ENCODE measurements around the gene HECTD1.

HECTD1 gene

DNA sequence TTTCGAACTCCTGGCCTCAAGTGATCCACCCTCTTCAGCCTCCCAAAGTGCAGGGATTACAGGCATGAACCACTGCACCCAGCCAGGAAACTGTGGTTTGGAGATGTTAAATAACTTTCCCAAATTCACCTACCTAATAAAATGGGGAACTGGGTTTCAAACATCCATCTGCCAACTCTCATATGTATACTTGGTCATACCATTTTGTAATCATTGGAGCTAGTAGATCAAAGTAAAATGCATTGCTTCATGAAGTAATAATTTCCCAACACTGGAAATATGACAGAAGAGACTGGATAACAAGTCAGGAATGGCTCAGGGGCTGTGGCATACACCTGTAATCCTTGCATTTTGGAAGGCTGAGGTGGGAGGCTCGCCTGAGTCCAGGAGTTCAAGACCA, 5.3 kb upstream of the HECTD1 start:
- H4K20me1 ChIP-seq: no peaks in the 10 kb centered on the region
- H3K36me3 ChIP-seq: no peaks in the 10 kb centered on the region
- 0 out of 22 replicates have a peak overlapping the region, but pooled peaks of 1 of the 11 experiments have one; percentile 3 for H3K4me2 ChIP-seq
- no peak overlapping the region for H3K27ac ChIP-seq
- no peak for TF ChIP-seq Cebpa-rat (IDR thresholded peaks at IDR 0.05)
- no peaks in the 10 kb centered on the region for H3K27me3 ChIP-seq
- H3K4me3 ChIP-seq: no peak overlapping the region
- peaks cover 13 to 19% (median 14%) of the 10 kb centered on the region in 10 experiments for H3K4me1 ChIP-seq
- no peak overlapping the region for H3K9ac ChIP-seq
- H3K9me3 ChIP-seq (replicated peaks in 1 of 11): no peaks in the 10 kb centered on the region

- Histone ChIP-seq H4K20me1 (peaks cover 17 to 27% (median 23%) of the 10 kb centered on the region in 11 experiments; a peak in 20 of 22 replicates), H3K9ac (no peak overlapping the region), H3K4me1 (peaks cover 13 to 27% (median 23%) of the 10 kb centered on the region in 10 experiments), H3K4me2 (peak overlapping the region in 10 of 11 experiments; percentile 71 to 93 (median 83); a peak in 17 of 22 replicates), H3K27me3 (no peaks in the 10 kb centered on the region), H3K4me3 (no peak overlapping the region), H3K36me3 (peaks cover 0 to 10% (median under 1%) of the 10 kb centered on the region in 11 experiments; a peak in 4 of 22 replicates), H3K9me3 (replicated peaks in 1 of 11) (no peaks in the 10 kb centered on the region), H3K27ac (peak overlapping the region in 1 of 11 experiments; percentile 99; a peak in 1 of 22 replicates)
- no peak for TF ChIP-seq Cebpa-rat (IDR thresholded peaks at IDR 0.05)
Observed at GRCh38 chr14:31209605-31210004, 2.0 kb upstream of the HECTD1 start.

DNA sequence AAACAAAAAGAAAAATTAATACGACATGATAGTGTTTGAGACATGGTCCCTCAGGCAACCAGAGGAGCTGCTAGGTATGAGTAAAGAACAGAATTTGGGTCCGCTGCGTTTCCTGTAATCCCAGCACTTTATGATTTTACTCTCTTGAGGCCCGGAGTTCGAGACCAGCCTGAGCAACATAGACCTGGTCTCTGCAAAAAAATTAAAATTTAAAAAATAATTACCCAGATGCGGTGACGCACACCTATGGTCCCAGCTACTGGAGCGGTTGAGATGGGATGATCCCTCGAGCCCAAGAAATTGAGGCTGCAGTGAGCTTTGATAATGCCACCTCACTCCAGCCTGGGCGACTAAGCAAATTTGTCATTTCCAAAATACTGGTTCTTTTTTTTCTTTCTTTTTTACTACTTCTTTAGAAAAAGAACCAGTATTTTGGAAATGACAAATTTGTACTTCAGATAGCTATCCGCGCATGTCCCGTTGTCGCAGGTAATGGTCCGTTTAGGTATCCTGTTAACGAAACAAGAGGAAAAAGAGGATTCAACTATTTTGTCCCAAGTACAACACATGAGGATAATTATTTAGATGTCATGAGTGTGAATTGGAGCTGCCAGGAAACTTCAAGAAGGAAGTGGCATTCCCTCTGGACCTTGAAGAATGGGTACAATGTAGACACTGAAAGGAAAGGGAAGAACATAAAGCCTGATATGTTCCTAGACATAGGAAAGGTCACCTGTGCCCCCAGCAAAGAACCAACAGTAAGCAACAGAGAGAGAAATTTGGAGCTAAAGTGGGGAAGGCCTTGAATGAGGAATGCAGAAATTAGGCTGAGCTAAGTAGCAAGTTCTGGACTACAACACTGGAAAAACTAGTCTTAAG, 1.2 kb upstream of the HECTD1 start:
- Histone ChIP-seq H3K9me3 (replicated peaks in 1 of 11) (peaks cover 0 to 5% (median 0%) of the 10 kb centered on the region in 11 experiments; a peak in 2 of 22 replicates), H3K36me3 (peaks cover 0 to 18% (median 8%) of the 10 kb centered on the region in 11 experiments; a peak in 14 of 22 replicates), H3K4me1 (peaks cover 13 to 27% (median 23%) of the 10 kb centered on the region in 10 experiments), H3K27me3 (no peaks in the 10 kb centered on the region), H3K9ac (peak overlapping the region; percentile 95 to 100 (median 100)), H3K27ac (peak overlapping the region; percentile 97 to 100 (median 99)), H3K4me3 (peak overlapping the region; percentile 72 to 96 (median 94)), H4K20me1 (peaks cover 17 to 35% (median 29%) of the 10 kb centered on the region in 11 experiments; a peak in 20 of 22 replicates), H3K4me2 (peak overlapping the region; percentile 71 to 93 (median 82))
- no peak for TF ChIP-seq Cebpa-rat (IDR thresholded peaks at IDR 0.05)

DNA sequence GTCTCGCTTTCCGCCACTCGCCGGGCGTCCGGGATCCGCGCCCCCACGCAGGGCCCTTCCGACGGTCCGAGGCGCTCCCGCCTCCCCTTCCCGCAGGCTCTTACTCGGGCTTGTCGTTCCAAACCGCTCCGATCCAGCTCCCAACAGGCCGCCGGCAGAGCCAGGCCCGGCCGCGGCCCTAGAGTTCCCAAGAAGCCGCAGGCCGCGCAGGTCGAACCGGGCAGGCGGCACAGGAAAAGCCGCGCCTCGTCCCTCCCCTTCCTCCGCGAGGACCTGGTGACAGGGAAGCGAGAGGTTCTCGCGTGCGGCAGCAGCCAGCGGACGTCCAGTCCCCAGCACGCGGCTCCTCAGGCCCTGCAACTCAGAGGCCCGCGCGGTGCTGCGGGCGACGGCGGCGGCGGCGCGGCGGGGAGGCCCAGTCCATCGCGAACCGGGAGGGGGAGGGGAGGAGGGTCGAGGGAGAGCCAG, 272 bp downstream of the HECTD1 start:
- Histone ChIP-seq H3K4me1 (peaks cover 13 to 29% (median 23%) of the 10 kb centered on the region in 10 experiments), H3K9me3 (replicated peaks in 1 of 11) (peaks cover 0 to 5% (median 0%) of the 10 kb centered on the region in 11 experiments; a peak in 2 of 22 replicates), H3K4me3 (peak overlapping the region; percentile 72 to 96 (median 94)), H3K4me2 (peak overlapping the region; percentile 73 to 99 (median 89)), H3K27me3 (no peaks in the 10 kb centered on the region), H3K27ac (peak overlapping the region; percentile 97 to 100 (median 99)), H4K20me1 (peaks cover 27 to 47% (median 42%) of the 10 kb centered on the region in 11 experiments; a peak in 20 of 22 replicates), H3K36me3 (peaks cover 12 to 31% (median 20%) of the 10 kb centered on the region in 11 experiments; a peak in 21 of 22 replicates), H3K9ac (peak overlapping the region; percentile 95 to 100 (median 100))
- no peak for TF ChIP-seq Cebpa-rat (IDR thresholded peaks at IDR 0.05)

- peak overlapping the region; percentile 73 to 99 (median 89) for H3K4me2 ChIP-seq
- H3K9me3 ChIP-seq (replicated peaks in 1 of 11): peaks cover 0 to 5% (median 0%) of the 10 kb centered on the region in 11 experiments; a peak in 2 of 22 replicates
- H4K20me1 ChIP-seq: peaks cover 33 to 53% (median 48%) of the 10 kb centered on the region in 11 experiments; a peak in 20 of 22 replicates
- peak overlapping the region; percentile 95 to 100 (median 100) for H3K9ac ChIP-seq
- H3K4me3 ChIP-seq: peak overlapping the region; percentile 72 to 96 (median 94)
- H3K27ac ChIP-seq: peak overlapping the region; percentile 97 to 100 (median 99)
- no peaks in the 10 kb centered on the region for H3K27me3 ChIP-seq
- H3K36me3 ChIP-seq: peaks cover 18 to 37% (median 26%) of the 10 kb centered on the region in 11 experiments; a peak in 21 of 22 replicates
- no peak for TF ChIP-seq Cebpa-rat (IDR thresholded peaks at IDR 0.05)
- H3K4me1 ChIP-seq: peaks cover 17 to 34% (median 25%) of the 10 kb centered on the region in 10 experiments
Observed at GRCh38 chr14:31206536-31207286, 882 bp downstream of the HECTD1 start.

- H3K4me2 ChIP-seq: peak overlapping the region; percentile 73 to 99 (median 89)
- H3K4me1 ChIP-seq: peaks cover 25 to 42% (median 32%) of the 10 kb centered on the region in 10 experiments
- peaks cover 40 to 61% (median 56%) of the 10 kb centered on the region in 11 experiments; a peak in 21 of 22 replicates for H4K20me1 ChIP-seq
- H3K27ac ChIP-seq: peak overlapping the region; percentile 97 to 100 (median 99); a peak in 21 of 22 replicates
- H3K4me3 ChIP-seq: peak overlapping the region; percentile 72 to 96 (median 94)
- H3K9ac ChIP-seq: peak overlapping the region; percentile 95 to 100 (median 100)
- H3K27me3 ChIP-seq: no peaks in the 10 kb centered on the region
- peaks cover 0 to 5% (median 0%) of the 10 kb centered on the region in 11 experiments; a peak in 2 of 22 replicates for H3K9me3 ChIP-seq (replicated peaks in 1 of 11)
- peaks cover 22 to 45% (median 33%) of the 10 kb centered on the region in 11 experiments; a peak in 21 of 22 replicates for H3K36me3 ChIP-seq
- TF ChIP-seq Cebpa-rat (IDR thresholded peaks at IDR 0.05): no peak
Observed at GRCh38 chr14:31205681-31206535, 1.7 kb downstream of the HECTD1 start.
